ENCODE results near the gene GATAD2A. TPM values are rescaled to one million over a fixed set of nuclear protein-coding genes. Genes with fewer than 3 reads are reported as not detected.

Gene GATAD2A
- total RNA-seq, 1 donor from 2014 or later, result 25.9 TPM

Small RNA genes lying within 50 kb of the gene (microRNA-seq; reads per million reads assigned to microRNA genes)
- gene MIR640, result not detected

Other genes starting within 250 kb of the GATAD2A start
- gene MEF2B, start 235.4 kb upstream of the GATAD2A start, total RNA-seq, result 1.4 TPM
- 19.5 TPM for gene BORCS8, start 213.5 kb upstream of the GATAD2A start, total RNA-seq
- 39.9 TPM for gene RFXANK, start 213.4 kb upstream of the GATAD2A start, total RNA-seq
- 7.8 TPM for gene NR2C2AP, start 202.3 kb upstream of the GATAD2A start, total RNA-seq
- not detected for gene NCAN, start 193.7 kb upstream of the GATAD2A start, total RNA-seq
- 0.57 TPM for gene TM6SF2, start 132.4 kb upstream of the GATAD2A start, total RNA-seq
- gene SUGP1, start 85.2 kb upstream of the GATAD2A start, total RNA-seq, result 34.9 TPM
- 31.8 TPM for gene MAU2, start 84.8 kb upstream of the GATAD2A start, total RNA-seq
- gene TSSK6, start 109.9 kb downstream of the GATAD2A start, total RNA-seq, result 0.32 TPM
- 1,344 TPM for gene NDUFA13, start 110.5 kb downstream of the GATAD2A start, total RNA-seq
- 6.5 TPM for gene YJEFN3, start 123.2 kb downstream of the GATAD2A start, total RNA-seq
- gene CILP2, start 132.6 kb downstream of the GATAD2A start, total RNA-seq, result 0.30 TPM
- gene PBX4, start 213.0 kb downstream of the GATAD2A start, total RNA-seq, result not detected
- gene LPAR2, start 222.5 kb downstream of the GATAD2A start, total RNA-seq, result 0.57 TPM
- 4.5 TPM for gene GMIP, start 238.0 kb downstream of the GATAD2A start, total RNA-seq